Neural cell (in vitro differentiated cells): ENCODE measurements around the gene CUX1. TPM values are rescaled to one million over a fixed set of nuclear protein-coding genes. Genes with fewer than 3 reads are reported as not detected.

Experiments used
- H2AFZ ChIP-seq: fragments of 200-600, 300-800 bp; sonication (generic), shearing (Covaris generic); 2 replicates; pipeline ENCODE4 v1.6.0; 2014; ENCODE audit warnings: low read depth, mild to moderate bottlenecking, antibody characterized with exemption, low read length, moderate library complexity
- H3F3A ChIP-seq: fragments of 200-600 bp; shearing (Covaris generic); 2 replicates; pipeline ENCODE4 v1.6.1; 2016; ENCODE audit warnings: mild to moderate bottlenecking, moderate library complexity, mixed read lengths, antibody characterized with exemption, low read length; ENCODE audit not compliant: insufficient read depth, poor library complexity, severe bottlenecking
- H3K27ac ChIP-seq: fragments of 200-600, 300-800 bp; sonication (generic), shearing (Covaris generic); 2 replicates; pipeline ENCODE4 v1.5.1; 2014; ENCODE audit warnings: mild to moderate bottlenecking, low read length, moderate library complexity
- H3K27me3 ChIP-seq: fragments of 300-800, 200-600 bp; sonication (generic), shearing (Covaris generic); 2 replicates; pipeline ENCODE4 v1.6.0; 2014; ENCODE audit warnings: mild to moderate bottlenecking, low read depth, low read length, moderate library complexity; ENCODE audit not compliant: insufficient read depth
- H3K36me3 ChIP-seq: fragments of 300-800, 200-600 bp; sonication (generic), shearing (Covaris generic); 2 replicates; pipeline ENCODE4 v1.5.1; 2014; ENCODE audit warnings: mild to moderate bottlenecking, antibody characterized with exemption, low read length, moderate library complexity; ENCODE audit not compliant: insufficient read depth
- H3K4me2 ChIP-seq: fragments of 300-800, 200-600 bp; sonication (generic), shearing (Covaris generic); 2 replicates; pipeline ENCODE4 v1.6.0; 2014; ENCODE audit warnings: mild to moderate bottlenecking, low read length
- H3K4me3 ChIP-seq: fragments of 300-800, 200-600 bp; sonication (generic), shearing (Covaris generic); 2 replicates; pipeline ENCODE4 v1.5.1; 2014; ENCODE audit warnings: mild to moderate bottlenecking, low read length, moderate library complexity
- H3K79me2 ChIP-seq: fragments of 200-600 bp; shearing (Covaris generic); replicated peaks from 2 replicates; pipeline ENCODE4 v1.6.0; 2014; ENCODE audit warnings: mild to moderate bottlenecking, low read length, moderate library complexity; ENCODE audit not compliant: insufficient read depth
- H3K9ac ChIP-seq: fragments of 300-800, 200-600 bp; sonication (generic), shearing (Covaris generic); 2 replicates; pipeline ENCODE4 v1.6.1; 2016; ENCODE audit warnings: mild to moderate bottlenecking, low read length, mixed read lengths
- H3K9me2 ChIP-seq: fragments of 200-600 bp; shearing (Covaris generic); 2 replicates; pipeline ENCODE4 v1.6.1; 2016; ENCODE audit warnings: mild to moderate bottlenecking, low read length, mixed read lengths; ENCODE audit not compliant: insufficient read depth
- H3K9me3 ChIP-seq: fragments of 200-600, 300-800 bp; sonication (generic), shearing (Covaris generic); 2 replicates; pipeline ENCODE4 v1.6.1; 2016; ENCODE audit warnings: mild to moderate bottlenecking, mixed run types, low read length, moderate library complexity, mixed read lengths
- H4K20me1 ChIP-seq: fragments of 200-600 bp; shearing (Covaris generic); 2 replicates; pipeline ENCODE4 v1.6.1; 2016; ENCODE audit warnings: mild to moderate bottlenecking, mixed run types; ENCODE audit not compliant: insufficient read depth
- EP300 ChIP-seq: fragments of 450-650 bp; conservative IDR thresholded peaks from 2 replicates; pipeline ENCODE4 v1.6.1; 2014; ENCODE audit warnings: antibody characterized with exemption, mild to moderate bottlenecking, moderate library complexity; ENCODE audit not compliant: poor library complexity, severe bottlenecking
- EZH2 ChIP-seq: fragments of 200-600, 300-800 bp; shearing (Covaris generic), sonication (generic); IDR thresholded peaks from 2 replicates; pipeline ENCODE4 v1.6.1; 2014; ENCODE audit warnings: antibody characterized with exemption, low read length, borderline replicate concordance, mild to moderate bottlenecking; ENCODE audit not compliant: insufficient read depth, poor library complexity, severe bottlenecking
- MXI1 ChIP-seq: fragments of 450-650 bp; conservative IDR thresholded peaks from 2 replicates; pipeline ENCODE4 v1.6.1; 2014; ENCODE audit warnings: antibody characterized with exemption, mild to moderate bottlenecking; ENCODE audit not compliant: poor library complexity, severe bottlenecking
- POLR2AphosphoS5 ChIP-seq: IDR thresholded peaks from 2 replicates; pipeline ENCODE4 v1.6.1; 2012
- RAD21 ChIP-seq: fragments of 450-650 bp; conservative IDR thresholded peaks from 2 replicates; pipeline ENCODE4 v1.6.1; 2014; ENCODE audit warnings: antibody characterized with exemption, mild to moderate bottlenecking, moderate library complexity
- REST ChIP-seq: IDR thresholded peaks from 2 replicates; pipeline ENCODE4 v1.6.1; 2012; ENCODE audit warnings: borderline replicate concordance
- SMC3 ChIP-seq: fragments of 450-650 bp; conservative IDR thresholded peaks from 2 replicates; pipeline ENCODE4 v1.6.1; 2014; ENCODE audit warnings: antibody characterized with exemption, mild to moderate bottlenecking, moderate library complexity; ENCODE audit not compliant: poor library complexity
- TAF1 ChIP-seq: IDR thresholded peaks from 2 replicates; pipeline ENCODE4 v1.6.1; 2012; ENCODE audit warnings: low read depth
- polyA plus RNA-seq: library from polyadenylated mRNA; depleted of rRNA; stranded (reverse); fragments of >200 nt; gene quantifications from 2 replicates; pipeline ENCODE4 v1.2.3, GENCODE V29; 2014
- TF ChIP-seq, protein P1 (sequence below): fragments of 450-650 bp; IDR thresholded peaks from 2 replicates; pipeline ENCODE4 v1.5.1; 2014; ENCODE audit warnings: antibody characterized with exemption, mild to moderate bottlenecking, moderate library complexity; ENCODE audit not compliant: poor library complexity, severe bottlenecking

CUX1 gene
- polyA plus RNA-seq, 1 donor from 2014 or later, result 26.6 TPM

GRCh38 chr7:101893341-101894082 is 76.1 kb downstream of the CUX1 start:
- Histone ChIP-seq H3K4me2 (no peak overlapping the region), H3K9me2 (no peaks in the 10 kb centered on the region), H3F3A (no peaks in the 10 kb centered on the region), H3K27ac (no peak overlapping the region), H3K4me3 (no peak overlapping the region), H3K36me3 (no peaks in the 10 kb centered on the region), H3K9ac (no peak overlapping the region), H4K20me1 (no peaks in the 10 kb centered on the region), H2AFZ (no peak overlapping the region), H3K79me2 (peaks cover 28% of the 10 kb centered on the region), H3K9me3 (no peaks in the 10 kb centered on the region), H3K27me3 (no peaks in the 10 kb centered on the region)
- TF ChIP-seq, protein P1, sequence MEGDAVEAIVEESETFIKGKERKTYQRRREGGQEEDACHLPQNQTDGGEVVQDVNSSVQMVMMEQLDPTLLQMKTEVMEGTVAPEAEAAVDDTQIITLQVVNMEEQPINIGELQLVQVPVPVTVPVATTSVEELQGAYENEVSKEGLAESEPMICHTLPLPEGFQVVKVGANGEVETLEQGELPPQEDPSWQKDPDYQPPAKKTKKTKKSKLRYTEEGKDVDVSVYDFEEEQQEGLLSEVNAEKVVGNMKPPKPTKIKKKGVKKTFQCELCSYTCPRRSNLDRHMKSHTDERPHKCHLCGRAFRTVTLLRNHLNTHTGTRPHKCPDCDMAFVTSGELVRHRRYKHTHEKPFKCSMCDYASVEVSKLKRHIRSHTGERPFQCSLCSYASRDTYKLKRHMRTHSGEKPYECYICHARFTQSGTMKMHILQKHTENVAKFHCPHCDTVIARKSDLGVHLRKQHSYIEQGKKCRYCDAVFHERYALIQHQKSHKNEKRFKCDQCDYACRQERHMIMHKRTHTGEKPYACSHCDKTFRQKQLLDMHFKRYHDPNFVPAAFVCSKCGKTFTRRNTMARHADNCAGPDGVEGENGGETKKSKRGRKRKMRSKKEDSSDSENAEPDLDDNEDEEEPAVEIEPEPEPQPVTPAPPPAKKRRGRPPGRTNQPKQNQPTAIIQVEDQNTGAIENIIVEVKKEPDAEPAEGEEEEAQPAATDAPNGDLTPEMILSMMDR, result no peak
- TF ChIP-seq REST, result no peak
- TF ChIP-seq POLR2AphosphoS5, result no peak
- no peak for TF ChIP-seq MXI1
- TF ChIP-seq SMC3, result no peak
- TF ChIP-seq RAD21, result no peak
- no peak for TF ChIP-seq EP300
- no peak for TF ChIP-seq TAF1
- no peak for TF ChIP-seq EZH2

GRCh38 chr7:101896316-101896715 is 78.9 kb downstream of the CUX1 start:
- TF ChIP-seq TAF1 (no peak), MXI1 (no peak), RAD21 (no peak), POLR2AphosphoS5 (no peak), EP300 (no peak), SMC3 (no peak), EZH2 (no peak), REST (no peak)
- TF ChIP-seq, protein P1, result no peak
- no peaks in the 10 kb centered on the region for H3K36me3 ChIP-seq
- H3K79me2 ChIP-seq, result peaks cover 24% of the 10 kb centered on the region
- H3K9me2 ChIP-seq, result no peaks in the 10 kb centered on the region
- H3F3A ChIP-seq, result no peaks in the 10 kb centered on the region
- H3K4me3 ChIP-seq, result peak overlapping the region; percentile 34
- H4K20me1 ChIP-seq, result no peaks in the 10 kb centered on the region
- peak overlapping the region; percentile 23 for H3K9ac ChIP-seq
- H3K9me3 ChIP-seq, result no peaks in the 10 kb centered on the region
- no peak overlapping the region for H2AFZ ChIP-seq
- no peaks in the 10 kb centered on the region for H3K27me3 ChIP-seq
- H3K4me2 ChIP-seq, result no peak overlapping the region
- peak overlapping the region; percentile 30 for H3K27ac ChIP-seq
